Omental fat pad (tissue), 4 donors: ENCODE measurements around the gene AGAP1. TPM values are rescaled to one million over a fixed set of nuclear protein-coding genes. Genes with fewer than 3 reads are reported as not detected.

Source experiments
- ATAC-seq: fragments of 150-250 bp; one replicate; pipeline ENCODE4 v1.9.1; 2016; ENCODE audit warnings: mild to moderate bottlenecking, moderate library complexity; ENCODE audit not compliant: low FRiP score
- DNase-seq: peaks from one replicate; pipeline ENCODE4 v3.0.0-alpha.2; 2019; ENCODE audit warnings: low spot score
- CTCF ChIP-seq, 3 donors: fragments of 450-650 bp; IDR thresholded peaks; one replicate each; pipeline ENCODE4 v1.5.1; 2016 to 2017; ENCODE audit warnings: antibody characterized with exemption in 3 of 3, mild to moderate bottlenecking in 3 of 3, moderate library complexity in 2 of 3
- total RNA-seq, 4 donors: library from RNA; depleted of rRNA; stranded (reverse); fragments of >200 nt; gene quantifications; one replicate each; pipeline ENCODE4 v1.1.0, GENCODE V29; 2016

Gene AGAP1
- total RNA-seq, 4 donors from 2014 or later: 15.5 to 24.3 (median 16.2) TPM

- no peak for DNase-seq
- no peak for TF ChIP-seq CTCF (IDR thresholded peaks at IDR 0.05)
- ATAC-seq: no peak
Observed at GRCh38 chr2:235534678-235535422, 41.0 kb downstream of the AGAP1 start.

GRCh38 chr2:235535423-235536130, 41.7 kb downstream of the AGAP1 start:
- ATAC-seq (no peak), DNase-seq (no peak)
- TF ChIP-seq CTCF (IDR thresholded peaks at IDR 0.05): no peak

GRCh38 chr2:235536711-235537110, 42.9 kb downstream of the AGAP1 start:
- ATAC-seq (no peak), DNase-seq (no peak)
- TF ChIP-seq CTCF (IDR thresholded peaks at IDR 0.05): no peak

- DNase-seq (no peak), ATAC-seq (no peak)
- no peak for TF ChIP-seq CTCF (IDR thresholded peaks at IDR 0.05)
Observed at GRCh38 chr2:235537186-235537585, 43.3 kb downstream of the AGAP1 start.

- DNase-seq (no peak), ATAC-seq (no peak)
- no peak for TF ChIP-seq CTCF (IDR thresholded peaks at IDR 0.05)
Observed at GRCh38 chr2:235537587-235537986, 43.7 kb downstream of the AGAP1 start.

- no peak for DNase-seq
- no peak for TF ChIP-seq CTCF (IDR thresholded peaks at IDR 0.05)
- ATAC-seq: no peak
Observed at GRCh38 chr2:235538144-235538639, 44.3 kb downstream of the AGAP1 start.
